Stomach (tissue), 4 donors: ENCODE data around the gene CTBP1.

ENCODE experiments used
- CTCF ChIP-seq, 7 experiments: fragments of 450-650 bp in 4 of 7; fragments of 200-600 bp in 3 of 7; sonication (generic) in 3 of 7; IDR thresholded peaks; one replicate each; pipeline ENCODE4 v1.5.1; 2016 to 2019; ENCODE audit warnings: antibody characterized with exemption in 7 of 7, control low read depth in 2 of 7, mild to moderate bottlenecking in 1 of 7
- EP300 ChIP-seq: sonication (generic); formaldehyde crosslinking; IDR thresholded peaks from one replicate; pipeline ENCODE4 v1.6.1; 2017; ENCODE audit warnings: antibody characterized with exemption
- POLR2A ChIP-seq, 4 donors: fragments of 450-650 bp; IDR thresholded peaks; one replicate each; pipeline ENCODE4 v1.6.1; 2016; ENCODE audit warnings: antibody characterized with exemption in 4 of 4, control low read depth in 2 of 4, mild to moderate bottlenecking in 1 of 4, moderate library complexity in 1 of 4
- POLR2AphosphoS5 ChIP-seq, 3 donors: sonication (generic); formaldehyde crosslinking; IDR thresholded peaks; one replicate each; pipeline ENCODE4 v1.6.1; 2016; ENCODE audit warnings: antibody characterized with exemption in 3 of 3

- TF ChIP-seq POLR2A (IDR thresholded peaks at IDR 0.05) (no peak), CTCF (IDR thresholded peaks at IDR 0.05) (no peak), POLR2AphosphoS5 (IDR thresholded peaks at IDR 0.05) (no peak), EP300 (no peak)
These were observed 54.7 kb downstream of the CTBP1 start for GRCh38 chr4:1194010-1194900.
